ENCODE results near the gene CNTD1. TPM values are rescaled to one million over a fixed set of nuclear protein-coding genes. Genes with fewer than 3 reads are reported as not detected.
A peak's percentile ranks its signal among the peaks of the same experiment; 100 is the strongest.

Gene CNTD1
- polyA plus RNA-seq, 2 donors: 0.18 TPM

GRCh38 chr17:42784409-42784808 is 14.3 kb upstream of the CNTD1 start:
- peaks cover 0 to 30% of the 10 kb centered on the region in 2 donors for H3K27me3 ChIP-seq (ENCODE audit: control insufficient read depth in 1 of 2, insufficient read depth in 2 of 2, low read length in 2 of 2)
- no peaks in the 10 kb centered on the region for H3K36me3 ChIP-seq (ENCODE audit: control insufficient read depth in 2 of 2, insufficient read depth in 2 of 2, low read length in 1 of 2)
- H3K9me3 ChIP-seq (ENCODE audit: control insufficient read depth in 2 of 2, insufficient read depth in 1 of 2, low read depth in 1 of 2, low read length in 1 of 2): no peaks in the 10 kb centered on the region
- H3K27ac ChIP-seq (ENCODE audit: low read depth in 2 of 2, low read length in 1 of 2): no peak overlapping the region
- 43 to 57% methylated on average over 25 of the region's 25 CpGs for WGBS, 2 donors
- H3K4me3 ChIP-seq (ENCODE audit: low read depth in 1 of 2, low read length in 2 of 2): no peak overlapping the region
- H3K4me1 ChIP-seq (ENCODE audit: control insufficient read depth in 2 of 2, insufficient read depth in 2 of 2, low read length in 1 of 2): peaks cover 4 to 23% of the 10 kb centered on the region in 2 donors

GRCh38 chr17:42784811-42785592 is 13.7 kb upstream of the CNTD1 start:
- Histone ChIP-seq H3K36me3 (ENCODE audit: control insufficient read depth in 2 of 2, insufficient read depth in 2 of 2, low read length in 1 of 2) (no peaks in the 10 kb centered on the region), H3K4me3 (ENCODE audit: low read depth in 1 of 2, low read length in 2 of 2) (no peak overlapping the region), H3K4me1 (ENCODE audit: control insufficient read depth in 2 of 2, insufficient read depth in 2 of 2, low read length in 1 of 2) (peaks cover 4 to 23% of the 10 kb centered on the region in 2 donors), H3K27me3 (ENCODE audit: control insufficient read depth in 1 of 2, insufficient read depth in 2 of 2, low read length in 2 of 2) (peaks cover 0 to 30% of the 10 kb centered on the region in 2 donors), H3K27ac (ENCODE audit: low read depth in 2 of 2, low read length in 1 of 2) (no peak overlapping the region), H3K9me3 (ENCODE audit: control insufficient read depth in 2 of 2, insufficient read depth in 1 of 2, low read depth in 1 of 2, low read length in 1 of 2) (no peaks in the 10 kb centered on the region)
- WGBS, 2 donors: 24 to 39% methylated on average over 43 to 52 of the region's 52 CpGs

GRCh38 chr17:42787266-42787665 is 11.4 kb upstream of the CNTD1 start:
- Histone ChIP-seq H3K9me3 (ENCODE audit: control insufficient read depth in 2 of 2, insufficient read depth in 1 of 2, low read depth in 1 of 2, low read length in 1 of 2) (no peaks in the 10 kb centered on the region), H3K4me1 (ENCODE audit: control insufficient read depth in 2 of 2, insufficient read depth in 2 of 2, low read length in 1 of 2) (peaks cover 4 to 9% of the 10 kb centered on the region in 2 donors), H3K27ac (ENCODE audit: low read depth in 2 of 2, low read length in 1 of 2) (no peak overlapping the region), H3K27me3 (ENCODE audit: control insufficient read depth in 1 of 2, insufficient read depth in 2 of 2, low read length in 2 of 2) (peaks cover 0 to 15% of the 10 kb centered on the region in 2 donors), H3K36me3 (ENCODE audit: control insufficient read depth in 2 of 2, insufficient read depth in 2 of 2, low read length in 1 of 2) (no peaks in the 10 kb centered on the region), H3K4me3 (ENCODE audit: low read depth in 1 of 2, low read length in 2 of 2) (no peak overlapping the region)
- WGBS, 2 donors: 90 to 91% methylated on average over 10 to 11 of the region's 11 CpGs

GRCh38 chr17:42791948-42792347 is 6.7 kb upstream of the CNTD1 start:
- peaks cover 0 to 13% of the 10 kb centered on the region in 2 donors for H3K4me1 ChIP-seq (ENCODE audit: control insufficient read depth in 2 of 2, insufficient read depth in 2 of 2, low read length in 1 of 2)
- 57 to 63% methylated on average over 2 of the region's 2 CpGs for WGBS, 2 donors
- peaks cover 0 to 8% of the 10 kb centered on the region in 2 donors for H3K36me3 ChIP-seq (ENCODE audit: control insufficient read depth in 2 of 2, insufficient read depth in 2 of 2, low read length in 1 of 2)

GRCh38 chr17:42792545-42792944 is 6.1 kb upstream of the CNTD1 start:
- WGBS, 2 donors: 66 to 76% methylated on average over 5 of the region's 5 CpGs

More at GRCh38 chr17:42791948-42792347, 6.7 kb upstream of the CNTD1 start:
- no peak overlapping the region for H3K27ac ChIP-seq (ENCODE audit: low read depth in 2 of 2, low read length in 1 of 2)
- H3K4me3 ChIP-seq (ENCODE audit: low read depth in 1 of 2, low read length in 2 of 2): no peak overlapping the region
- H3K27me3 ChIP-seq (ENCODE audit: control insufficient read depth in 1 of 2, insufficient read depth in 2 of 2, low read length in 2 of 2): no peaks in the 10 kb centered on the region
- H3K9me3 ChIP-seq (ENCODE audit: control insufficient read depth in 2 of 2, insufficient read depth in 1 of 2, low read depth in 1 of 2, low read length in 1 of 2): no peaks in the 10 kb centered on the region

GRCh38 chr17:42795061-42795460 is 3.6 kb upstream of the CNTD1 start:
- 64 to 78% methylated on average over 4 of the region's 4 CpGs for WGBS, 2 donors
- Histone ChIP-seq H3K4me1 (ENCODE audit: control insufficient read depth in 2 of 2, insufficient read depth in 2 of 2, low read length in 1 of 2) (peaks cover 6 to 25% of the 10 kb centered on the region in 2 donors), H3K27ac (ENCODE audit: low read depth in 2 of 2, low read length in 1 of 2) (peak overlapping the region; percentile 27 to 75), H3K9me3 (ENCODE audit: control insufficient read depth in 2 of 2, insufficient read depth in 1 of 2, low read depth in 1 of 2, low read length in 1 of 2) (no peaks in the 10 kb centered on the region), H3K4me3 (ENCODE audit: low read depth in 1 of 2, low read length in 2 of 2) (no peak overlapping the region), H3K27me3 (ENCODE audit: control insufficient read depth in 1 of 2, insufficient read depth in 2 of 2, low read length in 2 of 2) (no peaks in the 10 kb centered on the region), H3K36me3 (ENCODE audit: control insufficient read depth in 2 of 2, insufficient read depth in 2 of 2, low read length in 1 of 2) (peaks cover 0 to 8% of the 10 kb centered on the region in 2 donors)

More at GRCh38 chr17:42792545-42792944, 6.1 kb upstream of the CNTD1 start:
- Histone ChIP-seq H3K27me3 (ENCODE audit: control insufficient read depth in 1 of 2, insufficient read depth in 2 of 2, low read length in 2 of 2) (no peaks in the 10 kb centered on the region), H3K9me3 (ENCODE audit: control insufficient read depth in 2 of 2, insufficient read depth in 1 of 2, low read depth in 1 of 2, low read length in 1 of 2) (no peaks in the 10 kb centered on the region), H3K36me3 (ENCODE audit: control insufficient read depth in 2 of 2, insufficient read depth in 2 of 2, low read length in 1 of 2) (peaks cover 0 to 8% of the 10 kb centered on the region in 2 donors), H3K4me3 (ENCODE audit: low read depth in 1 of 2, low read length in 2 of 2) (no peak overlapping the region), H3K27ac (ENCODE audit: low read depth in 2 of 2, low read length in 1 of 2) (no peak overlapping the region), H3K4me1 (ENCODE audit: control insufficient read depth in 2 of 2, insufficient read depth in 2 of 2, low read length in 1 of 2) (peaks cover 1 to 18% of the 10 kb centered on the region in 2 donors)

GRCh38 chr17:42795465-42795864 is 3.2 kb upstream of the CNTD1 start:
- H3K36me3 ChIP-seq (ENCODE audit: control insufficient read depth in 2 of 2, insufficient read depth in 2 of 2, low read length in 1 of 2): peaks cover 0 to 8% of the 10 kb centered on the region in 2 donors
- H3K27ac ChIP-seq (ENCODE audit: low read depth in 2 of 2, low read length in 1 of 2): peak overlapping the region; percentile 27 to 95
- H3K4me1 ChIP-seq (ENCODE audit: control insufficient read depth in 2 of 2, insufficient read depth in 2 of 2, low read length in 1 of 2): peaks cover 6 to 25% of the 10 kb centered on the region in 2 donors
- H3K27me3 ChIP-seq (ENCODE audit: control insufficient read depth in 1 of 2, insufficient read depth in 2 of 2, low read length in 2 of 2): no peaks in the 10 kb centered on the region
- no peak overlapping the region for H3K4me3 ChIP-seq (ENCODE audit: low read depth in 1 of 2, low read length in 2 of 2)
- WGBS, 2 donors: 82 to 84% methylated on average over 10 of the region's 10 CpGs
- no peaks in the 10 kb centered on the region for H3K9me3 ChIP-seq (ENCODE audit: control insufficient read depth in 2 of 2, insufficient read depth in 1 of 2, low read depth in 1 of 2, low read length in 1 of 2)

- Histone ChIP-seq H3K36me3 (ENCODE audit: control insufficient read depth in 2 of 2, insufficient read depth in 2 of 2, low read length in 1 of 2) (peaks cover 0 to 8% of the 10 kb centered on the region in 2 donors), H3K27ac (ENCODE audit: low read depth in 2 of 2, low read length in 1 of 2) (peak overlapping the region; percentile 37 to 95), H3K27me3 (ENCODE audit: control insufficient read depth in 1 of 2, insufficient read depth in 2 of 2, low read length in 2 of 2) (no peaks in the 10 kb centered on the region), H3K9me3 (ENCODE audit: control insufficient read depth in 2 of 2, insufficient read depth in 1 of 2, low read depth in 1 of 2, low read length in 1 of 2) (no peaks in the 10 kb centered on the region), H3K4me1 (ENCODE audit: control insufficient read depth in 2 of 2, insufficient read depth in 2 of 2, low read length in 1 of 2) (peaks cover 6 to 25% of the 10 kb centered on the region in 2 donors), H3K4me3 (ENCODE audit: low read depth in 1 of 2, low read length in 2 of 2) (no peak overlapping the region)
- 91 to 92% methylated on average over 18 of the region's 18 CpGs for WGBS, 2 donors
Observed at GRCh38 chr17:42796066-42796758, 2.4 kb upstream of the CNTD1 start.

GRCh38 chr17:42797067-42798007 is 1.3 kb upstream of the CNTD1 start:
- 53 to 67% methylated on average over 10 of the region's 10 CpGs for WGBS, 2 donors

More at GRCh38 chr17:42797067-42798007, 1.3 kb upstream of the CNTD1 start:
- H3K27me3 ChIP-seq (ENCODE audit: control insufficient read depth in 1 of 2, insufficient read depth in 2 of 2, low read length in 2 of 2): no peaks in the 10 kb centered on the region
- H3K4me1 ChIP-seq (ENCODE audit: control insufficient read depth in 2 of 2, insufficient read depth in 2 of 2, low read length in 1 of 2): peaks cover 6 to 25% of the 10 kb centered on the region in 2 donors
- peak overlapping the region; percentile 95 to 99 for H3K4me3 ChIP-seq (ENCODE audit: low read depth in 1 of 2, low read length in 2 of 2)
- peak overlapping the region; percentile 76 to 95 for H3K27ac ChIP-seq (ENCODE audit: low read depth in 2 of 2, low read length in 1 of 2)
- H3K36me3 ChIP-seq (ENCODE audit: control insufficient read depth in 2 of 2, insufficient read depth in 2 of 2, low read length in 1 of 2): peaks cover 0 to 8% of the 10 kb centered on the region in 2 donors
- H3K9me3 ChIP-seq (ENCODE audit: control insufficient read depth in 2 of 2, insufficient read depth in 1 of 2, low read depth in 1 of 2, low read length in 1 of 2): no peaks in the 10 kb centered on the region
